GM19328 (cell line): Measurements from ENCODE around the gene TOP2A.

Source experiments
- ATAC-seq: cut with Tn5 transposase; IDR thresholded peaks from one replicate; pipeline ENCODE4 v1.9.1; 2021; ENCODE audit warnings: mild to moderate bottlenecking, moderate library complexity; ENCODE audit not compliant: unreplicated experiment

The TOP2A gene

DNA sequence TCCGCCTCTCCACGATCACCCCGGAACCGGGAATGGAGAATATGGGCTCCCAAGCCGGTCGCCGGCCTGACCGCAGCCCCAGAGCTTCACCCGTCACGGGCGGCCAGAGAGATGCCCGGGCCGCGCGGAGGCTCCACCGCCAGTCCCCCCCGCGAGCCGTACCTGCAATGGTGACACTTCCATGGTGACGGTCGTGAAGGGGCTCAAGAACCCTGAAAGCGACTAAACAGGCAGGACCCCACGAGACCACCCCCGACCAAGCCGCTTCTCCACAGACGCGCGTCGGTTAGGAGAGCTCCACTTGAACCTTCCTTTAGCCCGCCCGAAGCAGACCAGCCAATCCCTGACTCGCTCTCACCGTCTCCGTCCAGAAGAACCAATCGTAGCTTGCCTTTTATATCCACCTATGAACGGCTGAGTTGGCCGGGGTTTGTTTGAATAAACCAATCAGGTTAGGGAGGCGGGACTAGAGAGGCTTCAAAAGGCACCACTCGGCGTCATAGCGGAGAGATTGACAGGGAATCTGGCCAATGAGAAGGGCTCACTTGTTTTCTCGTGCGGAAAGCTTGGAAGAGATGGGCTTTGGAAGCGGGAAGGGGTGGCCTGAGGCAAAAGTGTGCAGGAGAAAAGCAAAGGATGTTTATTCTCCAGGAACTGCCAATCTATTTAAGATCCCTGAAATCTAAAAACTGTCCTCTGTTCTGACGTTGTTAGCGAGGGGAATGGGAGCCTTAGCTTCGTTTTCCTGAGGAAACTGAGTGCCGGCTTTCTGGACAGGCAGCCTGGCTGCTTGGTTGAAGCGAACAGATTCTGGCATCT lies at the start of gene TOP2A:
TOP2A (minus strand) TSS at position 288 of the 819 bp plus-strand sequence; CDS start at position 183, 105 bp downstream.
- ATAC-seq: peak; percentile 91

DNA sequence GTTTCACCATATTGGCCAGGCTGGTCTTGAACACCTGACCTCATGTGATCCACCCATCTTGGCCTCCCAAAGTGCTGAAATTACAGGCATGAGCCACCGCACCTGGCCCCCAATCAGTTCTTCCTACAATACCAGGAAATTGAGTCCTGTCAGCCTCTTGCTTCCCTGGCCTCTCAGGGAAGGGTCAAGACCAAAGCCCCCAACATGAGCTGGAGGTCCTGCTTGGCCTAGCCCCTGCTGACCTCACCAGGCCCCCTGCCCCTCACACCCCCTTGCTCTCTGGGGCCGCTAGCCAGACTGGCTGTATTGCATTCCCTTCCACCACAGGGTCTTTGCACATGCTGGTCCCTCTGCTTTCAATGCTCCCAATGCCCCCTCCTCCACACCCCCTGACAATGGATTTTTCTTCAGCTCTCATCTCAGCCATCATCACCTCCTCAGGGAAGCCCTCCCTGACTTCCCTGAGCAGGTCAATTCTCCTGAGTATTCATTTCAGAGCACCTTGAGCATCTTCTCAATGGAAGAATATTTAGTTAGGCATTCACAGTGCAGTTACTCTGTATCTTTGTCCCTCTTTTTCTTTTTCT lies 49.7 kb upstream of the TOP2A start:
- no peak for ATAC-seq

- ATAC-seq: no peak
These were observed 48.7 kb upstream of the TOP2A start for GRCh38 chr17:40466298-40466971.

DNA sequence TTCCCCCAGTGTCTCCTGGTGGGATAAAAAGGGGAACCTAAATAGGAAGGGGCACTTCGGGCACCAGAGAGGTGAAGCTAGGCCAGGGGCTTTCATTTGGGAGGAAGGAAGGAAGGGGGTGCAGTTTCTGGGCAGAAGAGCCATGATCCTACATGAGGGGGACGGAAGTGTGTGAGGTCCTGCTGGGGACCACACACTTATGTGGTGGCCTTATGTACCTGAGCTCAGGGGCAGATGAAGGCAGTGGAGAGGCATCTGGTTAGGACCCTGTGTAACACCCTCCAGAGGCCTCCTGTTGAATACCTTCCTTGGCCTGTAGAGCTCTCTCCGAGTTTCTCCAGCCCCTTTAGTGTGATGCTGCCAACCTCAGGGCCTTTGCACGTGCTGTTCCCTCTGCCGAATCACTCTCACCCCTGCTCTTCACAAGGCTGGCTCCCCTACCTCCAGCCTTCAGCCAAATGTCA lies 46.7 kb upstream of the TOP2A start:
- no peak for ATAC-seq

DNA sequence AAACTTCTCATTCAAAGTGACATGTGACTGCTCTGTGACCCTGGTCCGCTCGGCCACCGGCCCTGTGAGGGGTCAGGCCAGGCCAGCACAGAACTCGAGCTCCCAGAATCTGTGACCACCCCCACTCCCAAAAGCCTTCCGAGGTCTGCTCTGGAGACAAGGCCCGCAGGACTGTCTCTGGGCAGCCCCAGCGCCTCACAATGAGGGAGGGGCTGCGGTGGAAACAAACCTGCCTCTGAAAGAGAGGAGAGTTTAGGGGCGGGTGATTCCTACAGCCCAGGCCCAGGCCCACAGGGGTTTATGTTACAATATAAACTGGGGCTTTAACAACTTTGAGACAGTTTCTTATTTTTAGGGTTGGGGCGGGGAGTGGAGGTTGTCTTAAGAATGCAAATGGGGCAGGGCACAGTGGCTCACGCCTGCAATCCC lies 45.4 kb upstream of the TOP2A start:
- no peak for ATAC-seq

DNA sequence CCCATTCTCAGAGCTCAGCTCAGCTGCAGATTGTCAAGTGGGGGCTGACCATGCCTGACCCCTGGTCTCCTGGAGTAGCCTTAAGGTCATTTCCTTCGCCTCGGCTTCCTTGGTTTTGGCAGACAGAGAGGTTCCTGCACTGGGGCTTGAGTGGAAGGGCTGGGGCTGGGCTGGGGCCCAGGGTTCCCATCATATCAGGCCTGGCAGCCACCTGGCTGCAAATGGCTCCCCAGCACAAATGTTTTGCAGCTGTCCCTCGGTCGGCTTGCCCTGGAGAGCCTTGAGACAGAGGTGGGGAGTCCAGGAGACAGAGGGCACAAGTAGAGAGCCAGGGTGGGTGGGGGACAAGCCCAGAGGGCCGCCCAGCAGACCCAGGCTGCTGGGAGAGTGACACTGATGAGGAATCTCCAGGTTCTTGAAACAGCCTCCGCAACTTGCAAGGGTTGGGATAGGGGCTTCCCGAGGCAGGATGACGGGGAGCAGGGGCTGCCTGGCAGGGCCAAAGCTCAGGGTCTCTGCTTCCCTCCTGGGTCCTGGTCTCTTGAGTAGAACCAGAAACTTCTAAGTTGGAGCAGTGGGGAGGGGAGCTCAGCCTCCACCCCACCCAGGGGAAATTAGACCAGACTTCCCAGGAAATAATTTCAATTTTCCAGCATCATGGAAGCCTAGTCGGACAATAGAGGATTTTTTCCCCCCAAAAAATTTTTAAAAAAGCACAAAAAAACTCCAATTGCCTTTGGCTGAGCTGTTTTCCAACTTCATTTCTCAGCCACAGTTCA lies 44.8 kb upstream of the TOP2A start:
- no peak for ATAC-seq

DNA sequence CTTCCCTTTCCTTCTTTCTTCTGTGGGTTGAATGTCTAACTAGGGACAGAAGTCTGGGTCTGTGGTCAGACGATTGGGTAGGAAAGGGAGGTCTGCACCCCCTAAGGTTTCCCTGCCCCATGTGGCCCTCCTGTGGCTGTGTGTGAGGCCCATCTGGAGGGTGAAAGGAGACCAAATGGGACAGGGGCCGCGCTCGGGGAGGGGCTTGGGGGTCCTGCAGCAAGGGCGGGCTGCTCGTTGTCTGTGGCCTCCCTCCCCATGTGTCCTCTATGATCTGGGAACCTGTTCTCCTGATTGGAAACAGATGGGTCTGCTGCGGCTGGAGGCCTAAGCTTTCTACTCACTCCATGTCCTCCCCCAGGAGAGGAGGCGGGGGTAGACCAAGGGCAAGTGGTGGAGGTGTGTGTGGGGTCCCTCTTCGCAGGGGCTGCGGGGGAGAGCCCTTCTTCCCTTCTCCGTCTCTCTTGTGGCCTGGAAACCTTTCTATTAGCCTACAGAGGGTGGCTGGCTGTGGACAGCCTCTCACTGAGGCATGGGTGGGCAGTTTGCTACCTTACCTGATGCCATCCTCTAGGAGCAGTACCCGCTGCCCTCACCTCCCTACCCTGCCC lies 44.1 kb upstream of the TOP2A start:
- no peak for ATAC-seq

- ATAC-seq: no peak
These were observed 43.5 kb upstream of the TOP2A start for GRCh38 chr17:40460968-40461731.

DNA sequence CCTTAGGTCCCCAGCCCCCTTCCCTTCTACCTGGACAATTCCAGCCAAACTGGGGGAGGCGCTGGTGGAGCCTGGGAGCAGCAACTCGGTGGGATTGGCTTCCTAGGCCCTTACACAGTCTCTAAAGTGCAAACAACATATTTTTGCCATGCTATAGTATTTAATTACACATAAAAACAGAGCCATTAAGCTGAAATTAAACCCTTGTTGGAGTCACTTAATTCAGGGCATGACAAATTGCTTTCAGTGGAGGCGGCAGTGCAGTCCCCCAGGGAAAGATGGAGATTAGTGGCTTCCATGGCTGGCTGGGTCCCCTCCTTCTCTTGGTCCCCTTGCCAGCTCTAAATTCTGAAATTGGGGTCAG lies 42.9 kb upstream of the TOP2A start:
- ATAC-seq: no peak

DNA sequence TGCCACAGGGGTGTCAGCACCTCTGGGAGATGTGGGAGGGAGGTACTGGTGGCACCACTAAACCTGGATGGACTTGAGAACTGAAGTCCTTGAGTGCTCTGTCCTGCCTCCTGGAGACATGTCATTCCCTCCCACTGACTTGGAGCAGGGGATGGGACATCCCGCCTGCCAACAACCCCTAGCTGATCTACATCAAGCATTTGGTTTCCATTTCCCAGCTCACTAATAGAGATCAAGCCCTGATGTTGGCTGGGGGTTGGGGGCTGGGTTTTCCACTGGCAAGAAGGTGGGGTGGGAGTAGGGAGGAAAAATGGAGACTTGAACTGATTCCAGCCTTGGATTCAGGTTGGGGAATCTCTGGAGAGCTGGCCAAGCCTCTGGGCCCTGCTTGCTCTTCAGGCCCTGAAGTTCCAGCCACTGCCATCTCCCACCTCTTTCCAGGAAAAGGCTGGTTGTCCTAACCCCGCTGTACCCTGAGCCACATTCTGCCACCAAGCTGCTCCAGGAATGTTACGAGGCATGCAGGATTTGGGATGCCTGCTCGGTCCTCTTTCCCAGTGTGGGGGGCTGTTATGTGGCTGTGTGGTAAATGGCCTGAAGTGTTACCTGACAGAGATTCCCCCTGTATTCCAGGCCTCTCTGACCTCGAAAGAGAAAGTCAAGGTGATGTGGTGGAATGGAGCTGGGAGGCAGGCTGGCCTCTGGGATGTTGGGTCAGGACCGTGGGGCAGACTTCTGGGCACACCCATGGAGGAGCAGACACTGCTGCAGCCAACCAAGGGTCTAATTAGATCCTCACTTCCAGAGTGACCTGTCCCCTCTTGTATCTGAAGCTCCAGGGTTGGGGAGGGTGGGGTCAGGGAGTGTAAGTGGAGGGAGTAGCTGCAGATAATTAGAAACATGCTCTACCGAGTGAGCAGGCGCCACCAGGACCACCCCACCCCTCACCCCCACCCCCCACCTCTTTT lies 42.2 kb upstream of the TOP2A start:
- no peak for ATAC-seq

DNA sequence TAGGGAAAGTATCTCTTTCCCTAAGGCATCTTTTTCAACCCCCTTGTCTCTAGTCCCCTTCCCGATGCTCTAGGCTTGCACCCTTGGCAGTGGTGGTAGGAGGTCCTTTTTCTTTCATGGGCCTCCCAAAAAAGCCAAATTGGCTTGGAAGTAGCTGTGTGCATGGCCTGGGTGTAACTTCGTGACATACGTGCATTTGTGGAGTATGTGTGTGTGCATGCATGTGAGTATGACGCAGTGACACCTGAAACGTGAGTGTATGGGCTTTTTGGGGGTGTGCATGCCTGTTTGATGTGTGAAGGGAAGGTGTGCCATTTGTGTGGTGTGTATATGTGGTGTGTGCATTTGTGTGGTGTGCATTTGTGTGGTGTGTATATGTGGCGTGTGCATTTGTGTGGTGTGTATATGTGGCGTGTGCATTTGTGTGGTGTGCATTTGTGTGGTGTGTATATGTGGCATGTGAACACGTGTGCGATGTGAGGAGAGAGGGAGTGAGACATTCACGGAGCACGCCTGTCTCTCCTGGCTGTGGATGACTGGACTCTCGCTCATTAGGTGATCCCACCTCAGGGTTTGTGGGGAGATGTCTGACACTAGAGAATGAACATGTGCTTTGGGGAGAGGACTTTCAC lies 41.3 kb upstream of the TOP2A start:
- no peak for ATAC-seq

DNA sequence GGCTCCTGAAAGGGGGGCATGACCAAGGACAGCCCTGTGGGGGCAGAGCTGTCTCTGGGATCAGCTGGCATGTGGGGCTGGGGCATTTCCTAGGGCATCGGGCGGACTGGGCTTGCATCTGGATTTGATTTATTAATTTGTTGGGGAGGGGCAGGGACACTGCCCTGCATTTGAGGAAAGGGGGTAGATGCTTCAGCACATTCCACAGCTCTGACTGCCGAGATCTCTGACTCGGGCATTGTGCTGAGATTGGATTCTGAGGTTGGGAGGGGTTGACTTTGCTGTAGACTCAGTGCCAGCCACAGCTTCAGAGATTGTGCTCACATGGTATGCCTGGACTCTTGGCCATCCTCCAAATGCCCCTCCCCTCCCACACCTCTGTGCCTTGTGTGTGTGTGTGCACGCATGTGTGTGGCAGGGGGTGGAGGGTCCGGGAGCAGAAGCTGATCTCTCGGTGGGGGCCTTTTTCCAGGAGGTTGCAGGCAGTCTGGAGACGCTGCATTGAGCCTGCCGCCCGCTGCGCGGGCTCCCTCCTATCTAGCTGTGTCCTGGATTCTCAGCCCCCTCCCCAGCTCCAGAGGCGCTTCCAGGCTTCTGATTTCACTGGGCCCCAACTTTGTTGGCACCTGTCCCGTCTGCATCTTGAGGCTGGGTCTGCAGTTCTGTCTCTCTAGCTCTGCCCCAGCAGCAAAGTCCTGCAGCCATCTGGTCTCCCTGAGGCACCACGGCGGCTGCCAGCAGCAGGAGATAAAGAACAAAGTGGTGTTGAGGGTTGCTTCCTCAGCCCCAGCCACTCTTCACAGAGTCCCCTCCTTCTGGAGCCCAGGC lies 40.5 kb upstream of the TOP2A start:
- ATAC-seq: no peak

GRCh38 chr17:40457369-40457768 lies 39.7 kb upstream of the TOP2A start:
- ATAC-seq: no peak

- no peak for ATAC-seq
These were observed 38.8 kb upstream of the TOP2A start for GRCh38 chr17:40456396-40456951.

DNA sequence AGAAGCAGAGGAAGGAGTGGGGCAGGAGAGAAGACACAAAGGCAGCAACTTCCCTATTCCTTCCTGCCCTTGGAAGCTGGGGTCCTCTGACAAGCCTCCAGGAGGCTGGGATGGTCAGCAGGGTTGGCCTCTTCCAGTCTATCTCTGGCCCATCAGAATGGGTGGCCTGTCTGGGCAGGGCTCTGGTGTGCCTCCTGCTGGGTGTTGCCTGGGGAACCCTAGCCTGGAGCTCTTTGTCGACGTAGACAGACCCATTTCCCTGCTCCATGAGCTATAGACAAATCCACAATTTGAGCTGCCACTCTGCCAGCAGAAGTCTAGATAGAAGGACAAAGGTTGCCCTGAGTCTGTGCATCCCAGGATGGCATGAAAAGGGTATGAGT lies 36.9 kb upstream of the TOP2A start:
- ATAC-seq: no peak

GRCh38 chr17:40453881-40454612 lies 36.4 kb upstream of the TOP2A start:
- no peak for ATAC-seq
